K562 (cell line): Measurements from ENCODE around the gene CLIP2. TPM values are rescaled to one million over a fixed set of nuclear protein-coding genes. Genes with fewer than 3 reads are reported as not detected.

ENCODE experiments used
- BCLAF1 ChIP-seq, 2 experiments: fragments of 450-650 bp in 1 of 2; IDR thresholded peaks; 2 replicates each; pipeline ENCODE4 v1.6.1; 2011 to 2017; ENCODE audit warnings: low read depth in 2 of 2, antibody characterized with exemption in 1 of 2, borderline replicate concordance in 1 of 2, low read length in 1 of 2, mild to moderate bottlenecking in 1 of 2, mixed read lengths in 1 of 2; ENCODE audit not compliant: control insufficient read depth in 1 of 2
- GATAD2A ChIP-seq: fragments of 450-650 bp; IDR thresholded peaks from 2 replicates; pipeline ENCODE4 v1.6.1; 2017
- HIVEP1 ChIP-seq: fragments of 250-450 bp; sonication (Bioruptor Pico); IDR thresholded peaks from 2 replicates; pipeline ENCODE4 v1.4.0; 2020; ENCODE audit warnings: mild to moderate bottlenecking
- MAFG ChIP-seq: fragments of 450-650 bp; conservative IDR thresholded peaks from 2 replicates; pipeline ENCODE4 v1.6.1; 2016; ENCODE audit warnings: missing genetic modification characterization, missing compliant biosample characterization
- MLLT1 ChIP-seq, 2 experiments: fragments of 450-650 bp; IDR thresholded peaks; 2 replicates each; pipeline ENCODE4 v1.6.1; 2016
- MTA3 ChIP-seq: fragments of 450-650 bp; formaldehyde crosslinking; IDR thresholded peaks from 2 replicates; pipeline ENCODE4 v1.6.1; 2017; ENCODE audit warnings: mild to moderate bottlenecking, borderline replicate concordance
- PREB ChIP-seq: sonication (generic); formaldehyde crosslinking; IDR thresholded peaks from 2 replicates; pipeline ENCODE4 v1.8.1; 2023; ENCODE audit warnings: mild to moderate bottlenecking, missing genetic modification reagents
- SMARCA4 ChIP-seq: fragments of 450-650 bp; IDR thresholded peaks from 2 replicates; pipeline ENCODE4 v1.6.1; 2016
- SNRNP70 ChIP-seq: fragments of 200-400 bp; formaldehyde crosslinking; optimal IDR thresholded peaks from 2 replicates; pipeline ENCODE3; 2017; ENCODE audit warnings: low read depth, low read length
- STAG1 ChIP-seq: sonication (generic); formaldehyde crosslinking; IDR thresholded peaks from 2 replicates; pipeline ENCODE4 v1.5.0; 2020; ENCODE audit warnings: missing genetic modification reagents, borderline replicate concordance
- ZBTB43 ChIP-seq: sonication (generic); formaldehyde crosslinking; IDR thresholded peaks from 2 replicates; pipeline ENCODE4 v1.8.0; 2023; ENCODE audit warnings: mild to moderate bottlenecking, missing genetic modification reagents
- ZKSCAN1 ChIP-seq: fragments of 150-350 bp; IDR thresholded peaks from 2 replicates; pipeline ENCODE4 v1.6.1; 2016; ENCODE audit warnings: low read depth, low read length
- ZNF140 ChIP-seq: fragments of 250-450 bp; sonication (Bioruptor Pico); IDR thresholded peaks from 2 replicates; pipeline ENCODE4 v1.8.0; 2021; ENCODE audit warnings: moderate library complexity, mild to moderate bottlenecking, inconsistent platforms
- ZNF23 ChIP-seq: fragments of 250-450 bp; sonication (Bioruptor Pico); IDR thresholded peaks from 2 replicates; pipeline ENCODE4 v1.4.0; 2020; ENCODE audit warnings: mild to moderate bottlenecking
- ZNF57 ChIP-seq: fragments of 450-650 bp; formaldehyde crosslinking; IDR thresholded peaks from 2 replicates; pipeline ENCODE4 v1.4.0; 2020; ENCODE audit warnings: mild to moderate bottlenecking, moderate library complexity
- ZNF740 ChIP-seq, 3 experiments: fragments of 200-800 bp in 1 of 3; sonication (Bioruptor generic) in 1 of 3; sonication (generic) in 1 of 3; formaldehyde crosslinking in 1 of 3; IDR thresholded peaks; 2 replicates each; pipeline versions ENCODE4 v1.6.1 to v1.8.0; 2016 to 2022; ENCODE audit warnings: mild to moderate bottlenecking in 2 of 3, missing compliant biosample characterization in 2 of 3, missing genetic modification characterization in 2 of 3, missing genetic modification reagents in 1 of 3
- ZNF764 ChIP-seq: fragments of 250-450 bp; sonication (Bioruptor Pico); IDR thresholded peaks from 2 replicates; pipeline ENCODE4 v1.4.0; 2020; ENCODE audit warnings: low read depth, mild to moderate bottlenecking, moderate library complexity
- polyA plus RNA-seq, 8 experiments: library from polyadenylated mRNA; depleted of rRNA in 4 of 8; stranded (reverse) in 5 of 8; unstranded in 3 of 8; fragments of >200 nt; fragmentation: Nextera tagmentation in 2 of 8; fragmentation: Illumina TruSeq in 1 of 8; extraction: Ambion mirVana in 2 of 8; extraction: Trizol in 1 of 8; gene quantifications; 2 replicates each; pipeline versions ENCODE4 v1.2.1 to v1.2.3, GENCODE V29; 2011 to 2014; ENCODE audit warnings: inconsistent platforms in 1 of 8, missing spikeins in 1 of 8
- total RNA-seq, 7 experiments: library from RNA; depleted of rRNA in 6 of 7; stranded (reverse); fragments of >200 nt in 6 of 7; fragmentation: Illumina TruSeq in 2 of 7; extraction: Trizol in 2 of 7; gene quantifications; 2 replicates each; pipeline versions ENCODE4 v1.2.1 to v1.2.3, GENCODE V29; 2011 to 2021; ENCODE audit warnings: low replicate concordance in 1 of 7

The CLIP2 gene
- total and polyA plus RNA-seq, 9 of the 15 experiments (the other 6 are each of a cell fraction or from before 2014, with no cell fraction given): 0.07 to 5.4 (median 2.1) TPM

- TF ChIP-seq STAG1 (CRISPR knock-in tag) (no peak), MLLT1 (IDR thresholded peaks at IDR 0.05) (peak in 1 of 2 experiments; percentile 6; a peak in 1 of 4 replicates), PREB (CRISPR knock-in tag) (no peak), ZNF57 (CRISPR knock-in tag) (no peak), SMARCA4 (peak; percentile 66), ZKSCAN1 (peak; percentile 50; the same call in 1 of the 2 replicates), ZNF764 (CRISPR knock-in tag) (no peak), MAFG (tag) (no peak), ZNF23 (CRISPR knock-in tag) (no peak), MTA3 (no peak), ZNF740 (CRISPR knock-in tag; IDR thresholded peaks at IDR 0.05) (no peak), ZNF740 (tag; IDR thresholded peaks at IDR 0.05) (no peak), SNRNP70 (no peak), ZBTB43 (CRISPR knock-in tag) (no peak), HIVEP1 (CRISPR knock-in tag) (no peak), BCLAF1 (IDR thresholded peaks at IDR 0.05; ENCODE audit: borderline replicate concordance in 1 of 2, control insufficient read depth in 1 of 2, low read depth in 2 of 2, low read length in 1 of 2) (peak in 1 of 2 experiments; percentile 38; a peak in 1 of 4 replicates), ZNF140 (CRISPR knock-in tag) (no peak), GATAD2A (peak; percentile 76; the same call in 1 of the 2 replicates)
Observed at GRCh38 chr7:74272305-74273038, 16.7 kb upstream of the CLIP2 start (continued).
